GM18951 (cell line): ENCODE results near the gene CGB1.

ENCODE experiments used
- POLR2A ChIP-seq: IDR thresholded peaks from 4 replicates; pipeline ENCODE4 v1.6.1; 2011; ENCODE audit warnings: mild to moderate bottlenecking; ENCODE audit not compliant: insufficient read length, insufficient read depth; ENCODE audit errors: extremely low read depth
- in situ Hi-C: fragments of 300-500 bp; cut with MboI; formaldehyde crosslinking; loops from one replicate; pipeline ENCODE4 v1.12.0; 2022; ENCODE audit warnings: low sequenced_read_pairs, mixed read lengths, inconsistent platforms; ENCODE audit not compliant: unreplicated experiment

CGB1 gene

GRCh38 chr19:49004964-49005614 is 31.6 kb downstream of the CGB1 start:
- in situ Hi-C loops: no loop called here
- TF ChIP-seq POLR2A: no peak

- TF ChIP-seq POLR2A: no peak
- in situ Hi-C loops: no loop called here
These were observed 32.6 kb downstream of the CGB1 start for GRCh38 chr19:49004133-49004532.

GRCh38 chr19:48999481-49000325 is 37.0 kb downstream of the CGB1 start:
- in situ Hi-C loops: no loop called here
- no peak for TF ChIP-seq POLR2A

DNA sequence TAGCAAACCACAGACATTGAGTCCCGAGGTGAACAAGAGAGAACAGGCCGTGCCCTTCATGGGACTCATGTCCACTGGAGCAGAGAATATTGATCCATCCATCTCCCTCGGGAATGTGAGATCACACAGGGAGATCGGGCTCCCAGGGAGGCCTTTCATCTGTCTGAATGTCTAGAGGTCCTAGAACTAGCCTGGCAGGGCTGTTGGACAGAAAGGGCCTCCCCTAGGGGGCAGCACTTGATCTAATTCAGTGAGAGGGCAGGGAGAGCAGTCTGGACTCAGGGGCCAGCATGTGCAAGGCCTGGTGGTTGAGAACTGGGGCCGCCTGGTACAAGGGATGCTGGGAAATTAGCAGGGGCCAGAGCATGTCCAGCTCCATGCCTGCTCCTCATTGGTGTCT is 38.7 kb downstream of the CGB1 start:
- in situ Hi-C loops: no loop called here
- no peak for TF ChIP-seq POLR2A

DNA sequence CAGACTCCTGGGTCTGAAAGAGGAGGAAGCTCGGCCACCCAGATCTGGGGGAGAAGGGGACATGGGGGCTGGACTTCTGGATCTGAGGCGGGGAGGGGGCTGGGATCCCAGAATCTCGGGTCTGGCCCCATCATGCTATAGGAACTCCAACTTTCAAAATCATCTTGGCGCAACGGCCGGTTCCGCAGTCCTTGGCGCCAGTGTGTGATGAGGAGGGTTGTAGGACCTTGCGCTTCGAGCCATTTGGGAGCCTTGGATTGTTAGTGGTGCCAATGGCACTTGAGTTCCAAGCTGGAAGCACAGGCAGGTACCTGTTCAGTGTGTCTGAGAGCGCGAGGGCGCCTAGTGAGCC is 42.7 kb downstream of the CGB1 start:
- TF ChIP-seq POLR2A: no peak
- in situ Hi-C loops: no loop called here

DNA sequence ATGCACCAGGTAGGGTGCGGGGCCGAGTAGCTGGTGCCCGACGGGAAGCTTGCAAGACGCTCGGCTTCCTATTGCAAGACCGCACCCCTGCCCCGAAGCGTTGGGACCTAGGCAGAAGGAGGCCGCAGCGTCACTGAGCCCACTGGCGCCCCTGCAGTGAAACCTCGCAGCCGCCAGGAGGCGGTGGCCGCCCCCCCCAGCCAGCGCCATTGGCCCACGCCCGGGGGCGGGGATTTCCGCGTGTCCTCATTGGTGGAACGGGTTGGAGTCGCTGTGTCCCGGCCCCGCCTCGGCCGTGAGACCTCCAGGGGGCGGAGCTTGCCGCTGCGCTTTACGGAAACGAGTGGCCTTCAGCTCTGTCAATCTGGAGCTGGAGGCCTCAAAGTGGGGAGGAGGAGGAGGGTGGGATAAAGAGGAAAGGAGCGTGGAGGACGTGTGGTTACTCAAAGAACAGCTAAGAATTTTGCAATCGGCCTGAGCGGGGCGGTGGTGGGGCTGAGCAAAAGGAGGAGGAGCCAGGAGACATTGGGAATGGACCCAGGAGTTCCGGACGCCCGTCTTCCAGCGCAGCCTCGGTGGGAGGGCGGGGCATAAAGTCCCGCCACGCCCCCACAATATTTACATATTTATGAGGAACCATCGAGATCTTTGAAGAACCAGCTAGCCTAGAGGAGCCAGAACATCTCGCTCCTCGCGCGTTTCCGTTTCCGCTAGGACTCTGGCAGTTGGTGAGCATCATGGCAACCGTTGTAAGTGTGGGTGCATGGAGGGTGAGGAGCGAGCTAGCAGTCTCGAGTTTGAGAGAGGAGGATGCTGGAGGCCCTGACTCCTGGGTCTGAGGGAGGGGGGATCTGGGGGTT is 43.3 kb downstream of the CGB1 start, which contains the start of the genes GYS1 and RUVBL2:
TSS of gene GYS1 (minus strand) at position 135 of the 860 bp plus-strand sequence. CDS start 197 bp downstream, outside the sequence.
TSS of gene RUVBL2 (plus strand) at position 713 of the 860 bp plus-strand sequence. CDS start at position 738, 25 bp downstream.
- in situ Hi-C loops: no loop called here
- TF ChIP-seq POLR2A: peak; percentile 83

DNA sequence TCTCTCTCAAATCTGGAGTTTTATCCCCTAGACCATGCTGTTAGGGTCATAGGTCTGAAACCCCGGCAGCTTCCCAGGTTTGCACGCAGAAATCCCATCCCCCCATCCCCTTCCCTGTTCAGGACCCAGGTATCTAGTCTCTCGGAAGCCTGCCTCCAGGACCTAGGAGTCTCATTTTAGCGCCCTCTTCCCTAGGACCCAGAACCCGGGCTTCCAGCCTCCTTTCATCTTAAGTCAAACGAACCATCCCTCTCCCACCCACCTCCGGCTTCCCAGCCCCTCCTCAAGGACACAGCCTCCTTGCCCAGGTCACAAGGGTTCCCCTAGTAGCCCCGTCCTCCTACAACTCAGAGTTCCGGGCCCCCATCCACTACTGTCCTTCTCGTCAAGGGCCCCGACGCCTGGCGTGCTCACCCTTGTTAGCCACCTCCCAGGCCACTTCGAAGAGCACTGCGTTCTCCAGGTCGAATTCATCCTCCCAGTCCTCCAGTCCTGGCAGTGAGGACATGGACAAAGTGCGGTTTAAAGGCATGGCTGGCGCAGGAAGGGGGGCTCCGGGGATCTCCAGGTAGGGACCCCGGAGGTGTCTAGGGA is 44.0 kb downstream of the CGB1 start:
- in situ Hi-C loops: no loop called here
- no peak for TF ChIP-seq POLR2A

GRCh38 chr19:48991873-48992580 is 44.7 kb downstream of the CGB1 start:
- in situ Hi-C loops: no loop called here
- TF ChIP-seq POLR2A: no peak

DNA sequence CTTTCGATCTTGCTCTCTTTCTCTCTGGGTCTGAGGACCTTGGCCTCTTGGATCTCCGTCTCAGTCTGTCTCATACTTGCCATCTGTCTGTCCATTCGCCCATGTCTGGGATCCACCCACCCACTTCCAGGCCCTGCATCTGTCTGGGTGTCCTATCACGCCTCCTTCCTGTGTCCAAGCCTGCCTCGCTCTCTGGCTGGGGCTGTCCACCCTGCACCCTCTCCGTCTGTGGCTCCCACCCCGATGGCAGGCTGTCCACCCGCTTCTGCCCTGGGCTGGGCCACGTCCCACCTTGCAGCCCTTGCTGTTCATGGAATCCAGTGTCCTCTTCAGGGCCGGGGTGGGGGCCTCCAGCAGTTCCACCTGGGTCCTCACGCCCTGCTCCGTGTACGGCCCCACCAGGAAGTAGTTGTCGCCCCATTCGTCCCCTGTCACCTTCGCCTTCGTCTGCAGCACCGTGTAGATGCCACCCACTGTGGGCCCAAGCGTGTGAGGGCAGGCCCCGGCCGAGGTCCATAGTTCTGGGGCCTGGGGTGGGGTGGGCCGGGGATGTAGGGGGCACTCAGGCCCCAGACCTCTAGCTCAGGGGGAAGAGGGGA is 45.6 kb downstream of the CGB1 start:
- in situ Hi-C loops: no loop called here
- TF ChIP-seq POLR2A: no peak

- in situ Hi-C loops: no loop called here
- no peak for TF ChIP-seq POLR2A
These were observed 46.3 kb downstream of the CGB1 start for GRCh38 chr19:48990400-48990799.

DNA sequence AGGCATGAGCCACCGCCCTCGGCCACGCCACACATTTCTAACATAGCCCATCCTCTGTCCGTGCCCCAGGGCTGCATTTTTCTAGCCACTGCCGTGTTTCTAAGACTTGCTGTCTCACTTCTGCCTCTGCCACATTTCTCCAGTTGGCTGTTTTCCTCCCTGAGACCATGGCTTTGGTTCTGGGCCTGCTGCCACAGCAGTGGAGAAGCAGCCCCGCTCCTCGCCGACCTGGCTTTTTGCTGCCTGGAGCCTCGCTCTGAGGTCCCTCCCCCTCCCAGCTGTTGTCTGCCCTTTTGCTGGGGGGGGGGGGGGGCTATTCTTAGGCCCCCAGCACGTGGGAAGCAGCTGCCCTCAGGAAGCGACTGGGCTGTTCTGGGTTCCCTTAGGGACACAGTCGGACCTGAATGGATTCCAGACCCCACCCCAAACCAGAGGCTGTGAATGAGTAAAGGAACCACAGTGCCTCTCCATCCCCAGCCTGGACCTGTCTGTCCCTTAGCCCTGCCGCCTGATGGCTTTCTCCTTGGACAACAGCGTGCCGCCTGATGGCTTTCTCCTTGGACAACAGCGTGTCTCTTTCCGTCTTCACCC is 46.9 kb downstream of the CGB1 start:
- in situ Hi-C loops: loop anchor here (10.0 kb wide), 1 partner anchor 335 kb away; no protein-coding TSS in a partner anchor
- TF ChIP-seq POLR2A: no peak
